Neural crest cell (in vitro differentiated cells): ENCODE results near the gene CIAO2B. TPM values are rescaled to one million over a fixed set of nuclear protein-coding genes. Genes with fewer than 3 reads are reported as not detected.

ENCODE experiments used
- DNase-seq: peaks from one replicate; pipeline ENCODE4 v3.0.0; 2021; ENCODE audit warnings: low read depth, mixed read lengths, low spot score
- H3K27ac Mint-ChIP-seq: one replicate; pipeline ENCODE4 v1.8.0; 2021; ENCODE audit warnings: mild to moderate bottlenecking, mixed read lengths; ENCODE audit not compliant: unreplicated experiment
- H3K27me3 Mint-ChIP-seq: 2 replicates; pipeline ENCODE4 v1.8.0; 2021; ENCODE audit warnings: low read depth, mild to moderate bottlenecking, mixed read lengths
- H3K36me3 Mint-ChIP-seq: 2 replicates; pipeline ENCODE4 v1.8.0; 2021; ENCODE audit warnings: low read depth, mild to moderate bottlenecking, mixed read lengths
- H3K4me1 Mint-ChIP-seq: 2 replicates; pipeline ENCODE4 v1.8.0; 2021; ENCODE audit warnings: mixed read lengths
- H3K4me3 Mint-ChIP-seq: one replicate; pipeline ENCODE4 v1.8.0; 2021; ENCODE audit warnings: mild to moderate bottlenecking, mixed read lengths
- H3K9me3 Mint-ChIP-seq: 2 replicates; pipeline ENCODE4 v1.8.0; 2021; ENCODE audit warnings: mixed read lengths
- total RNA-seq: library from RNA; stranded (reverse); gene quantifications from 2 replicates; pipeline ENCODE4 v1.2.1, GENCODE V29; 2021
- TF ChIP-seq, protein P1 (sequence below): fragments of 200-600 bp; sonication (generic); conservative IDR thresholded peaks from 2 replicates; pipeline ENCODE4 v1.5.0; 2021; ENCODE audit warnings: antibody characterized with exemption, mild to moderate bottlenecking

CIAO2B gene
- total RNA-seq, 1 donor from 2014 or later: 73.8 TPM

DNA sequence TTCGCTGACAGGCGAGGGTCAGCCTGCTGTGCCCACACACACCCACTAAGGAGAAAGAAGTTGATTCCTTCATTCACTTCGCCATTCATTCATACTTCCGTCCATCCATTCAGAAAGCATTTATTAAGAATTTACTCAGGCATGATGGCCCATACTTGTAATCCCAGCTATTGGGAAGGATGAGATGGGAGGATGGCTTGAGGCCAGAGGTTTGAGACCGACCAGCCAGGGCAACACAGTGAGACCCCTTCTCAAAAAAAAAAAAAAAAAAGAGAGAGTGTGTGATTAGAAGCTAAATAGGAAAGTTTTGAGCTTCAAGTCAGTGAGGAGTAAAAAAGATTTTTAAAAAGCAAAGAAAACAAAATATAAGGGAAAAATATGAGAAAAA is 9.8 kb upstream of the CIAO2B start:
- Mint-ChIP-seq H3K27me3 (peaks cover 5% of the 10 kb centered on the region), H3K4me3 (no peak overlapping the region), H3K27ac (no peak overlapping the region)

DNA sequence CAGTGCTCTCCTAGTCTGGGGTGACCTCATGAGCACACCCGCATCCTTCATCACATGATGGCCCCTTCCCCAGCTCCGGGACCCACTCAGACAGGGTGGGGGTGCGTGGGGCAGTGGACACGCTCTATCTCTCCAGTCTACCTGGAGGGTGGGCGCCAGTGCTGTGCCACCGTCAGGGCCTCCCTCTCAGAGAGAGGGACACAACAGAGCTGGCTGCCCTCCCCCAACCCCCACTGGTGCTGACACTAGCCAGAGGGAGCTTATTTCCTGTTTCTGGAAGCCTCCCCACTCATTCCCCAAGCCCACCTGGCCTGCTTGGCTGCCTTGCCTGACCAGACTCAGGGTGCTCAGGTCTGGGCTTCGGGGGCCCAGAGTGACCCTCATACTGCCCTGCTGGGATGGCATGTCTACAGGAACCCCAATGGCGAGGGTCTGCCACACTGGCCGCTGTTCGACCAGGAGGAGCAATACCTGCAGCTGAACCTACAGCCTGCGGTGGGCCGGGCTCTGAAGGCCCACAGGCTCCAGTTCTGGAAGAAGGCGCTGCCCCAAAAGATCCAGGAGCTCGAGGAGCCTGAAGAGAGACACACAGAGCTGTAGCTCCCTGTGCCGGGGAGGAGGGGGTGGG is 9.3 kb upstream of the CIAO2B start:
- Mint-ChIP-seq H3K9me3 (no peaks in the 10 kb centered on the region), H3K27ac (no peak overlapping the region), H3K27me3 (peaks cover 5% of the 10 kb centered on the region), H3K4me3 (no peak overlapping the region), H3K36me3 (peaks cover 4% of the 10 kb centered on the region), H3K4me1 (no peaks in the 10 kb centered on the region)
- TF ChIP-seq, protein P1, sequence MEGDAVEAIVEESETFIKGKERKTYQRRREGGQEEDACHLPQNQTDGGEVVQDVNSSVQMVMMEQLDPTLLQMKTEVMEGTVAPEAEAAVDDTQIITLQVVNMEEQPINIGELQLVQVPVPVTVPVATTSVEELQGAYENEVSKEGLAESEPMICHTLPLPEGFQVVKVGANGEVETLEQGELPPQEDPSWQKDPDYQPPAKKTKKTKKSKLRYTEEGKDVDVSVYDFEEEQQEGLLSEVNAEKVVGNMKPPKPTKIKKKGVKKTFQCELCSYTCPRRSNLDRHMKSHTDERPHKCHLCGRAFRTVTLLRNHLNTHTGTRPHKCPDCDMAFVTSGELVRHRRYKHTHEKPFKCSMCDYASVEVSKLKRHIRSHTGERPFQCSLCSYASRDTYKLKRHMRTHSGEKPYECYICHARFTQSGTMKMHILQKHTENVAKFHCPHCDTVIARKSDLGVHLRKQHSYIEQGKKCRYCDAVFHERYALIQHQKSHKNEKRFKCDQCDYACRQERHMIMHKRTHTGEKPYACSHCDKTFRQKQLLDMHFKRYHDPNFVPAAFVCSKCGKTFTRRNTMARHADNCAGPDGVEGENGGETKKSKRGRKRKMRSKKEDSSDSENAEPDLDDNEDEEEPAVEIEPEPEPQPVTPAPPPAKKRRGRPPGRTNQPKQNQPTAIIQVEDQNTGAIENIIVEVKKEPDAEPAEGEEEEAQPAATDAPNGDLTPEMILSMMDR: no peak
- DNase-seq: no peak

More for the DNA sequence above, 9.8 kb upstream of the CIAO2B start:
- peaks cover 4% of the 10 kb centered on the region for H3K36me3 Mint-ChIP-seq
- no peaks in the 10 kb centered on the region for H3K4me1 Mint-ChIP-seq
- DNase-seq: no peak
- TF ChIP-seq, protein P1: no peak
- no peaks in the 10 kb centered on the region for H3K9me3 Mint-ChIP-seq

DNA sequence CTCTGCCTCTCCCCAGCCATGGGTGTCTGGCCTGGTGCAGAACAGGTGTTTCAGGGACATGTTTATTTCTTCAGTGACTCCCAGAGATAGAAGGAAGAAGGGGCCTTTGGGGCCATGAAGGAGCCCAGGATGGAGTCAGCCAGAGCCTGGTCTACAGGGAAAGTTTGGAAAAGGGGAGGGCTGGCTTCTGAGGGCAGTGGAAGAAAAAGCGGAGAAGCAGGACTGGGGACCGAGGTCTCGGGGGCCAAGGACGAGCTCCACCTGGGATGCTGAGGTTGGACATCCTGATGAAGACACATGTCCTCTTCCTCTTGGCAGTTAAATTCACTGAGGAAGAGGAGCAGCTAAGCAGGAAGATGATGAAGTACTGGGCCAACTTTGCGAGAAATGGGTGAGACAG is 8.8 kb upstream of the CIAO2B start:
- Mint-ChIP-seq H3K27ac (no peak overlapping the region), H3K27me3 (peaks cover 5% of the 10 kb centered on the region), H3K4me3 (no peak overlapping the region), H3K36me3 (peaks cover 4% of the 10 kb centered on the region), H3K9me3 (no peaks in the 10 kb centered on the region), H3K4me1 (no peaks in the 10 kb centered on the region)
- TF ChIP-seq, protein P1: no peak
- DNase-seq: no peak

DNA sequence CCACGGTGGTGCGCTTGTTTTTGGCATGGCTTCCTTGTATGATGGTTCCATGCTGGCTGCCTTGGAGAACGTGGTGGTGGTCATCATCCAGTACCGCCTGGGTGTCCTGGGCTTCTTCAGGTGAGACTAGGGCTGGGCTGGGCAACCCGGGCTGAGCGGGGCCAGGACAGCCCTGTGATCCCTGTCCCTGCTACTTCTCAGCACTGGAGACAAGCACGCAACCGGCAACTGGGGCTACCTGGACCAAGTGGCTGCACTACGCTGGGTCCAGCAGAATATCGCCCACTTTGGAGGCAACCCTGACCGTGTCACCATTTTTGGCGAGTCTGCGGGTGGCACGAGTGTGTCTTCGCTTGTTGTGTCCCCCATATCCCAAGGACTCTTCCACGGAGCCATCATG is 6.0 kb upstream of the CIAO2B start:
- peaks cover 4% of the 10 kb centered on the region for H3K36me3 Mint-ChIP-seq
- DNase-seq: no peak
- H3K9me3 Mint-ChIP-seq: no peaks in the 10 kb centered on the region
- H3K4me1 Mint-ChIP-seq: peaks cover 19% of the 10 kb centered on the region
- no peak overlapping the region for H3K27ac Mint-ChIP-seq
- no peak overlapping the region for H3K4me3 Mint-ChIP-seq
- H3K27me3 Mint-ChIP-seq: no peaks in the 10 kb centered on the region
- TF ChIP-seq, protein P1: no peak

DNA sequence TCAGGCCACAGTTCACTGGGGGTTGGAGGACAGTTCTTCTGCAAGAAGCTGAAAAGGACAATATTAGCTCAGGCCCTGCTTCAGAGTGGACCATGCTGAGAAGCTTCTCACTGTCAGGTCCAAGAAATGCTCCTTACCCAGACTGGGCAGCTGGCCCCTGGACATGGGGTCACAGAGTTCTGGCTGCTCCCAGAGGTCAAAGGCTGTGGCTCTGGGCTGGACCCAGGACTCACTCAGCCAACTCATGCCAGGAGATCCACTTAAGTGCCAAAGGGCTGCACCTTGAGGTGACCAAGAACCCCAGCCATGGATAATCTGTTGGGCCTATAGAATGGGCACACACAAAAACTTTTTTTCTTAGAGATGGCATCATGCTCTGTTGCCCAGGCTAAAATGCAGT is 5.2 kb upstream of the CIAO2B start:
- TF ChIP-seq, protein P1: no peak
- Mint-ChIP-seq H3K4me1 (peaks cover 23% of the 10 kb centered on the region), H3K9me3 (no peaks in the 10 kb centered on the region), H3K27ac (no peak overlapping the region), H3K27me3 (no peaks in the 10 kb centered on the region), H3K4me3 (no peak overlapping the region), H3K36me3 (peaks cover 4% of the 10 kb centered on the region)
- no peak for DNase-seq
